Neural cell (in vitro differentiated cells): ENCODE data around the gene GNG2. TPM values are rescaled to one million over a fixed set of nuclear protein-coding genes. Genes with fewer than 3 reads are reported as not detected.

ENCODE experiments used
- H2AFZ ChIP-seq: fragments of 200-600, 300-800 bp; sonication (generic), shearing (Covaris generic); 2 replicates; pipeline ENCODE4 v1.6.0; 2014; ENCODE audit warnings: low read depth, mild to moderate bottlenecking, antibody characterized with exemption, low read length, moderate library complexity
- H3F3A ChIP-seq: fragments of 200-600 bp; shearing (Covaris generic); 2 replicates; pipeline ENCODE4 v1.6.1; 2016; ENCODE audit warnings: mild to moderate bottlenecking, moderate library complexity, mixed read lengths, antibody characterized with exemption, low read length; ENCODE audit not compliant: insufficient read depth, poor library complexity, severe bottlenecking
- H3K27ac ChIP-seq: fragments of 200-600, 300-800 bp; sonication (generic), shearing (Covaris generic); 2 replicates; pipeline ENCODE4 v1.5.1; 2014; ENCODE audit warnings: mild to moderate bottlenecking, low read length, moderate library complexity
- H3K27me3 ChIP-seq: fragments of 300-800, 200-600 bp; sonication (generic), shearing (Covaris generic); 2 replicates; pipeline ENCODE4 v1.6.0; 2014; ENCODE audit warnings: mild to moderate bottlenecking, low read depth, low read length, moderate library complexity; ENCODE audit not compliant: insufficient read depth
- H3K36me3 ChIP-seq: fragments of 300-800, 200-600 bp; sonication (generic), shearing (Covaris generic); 2 replicates; pipeline ENCODE4 v1.5.1; 2014; ENCODE audit warnings: mild to moderate bottlenecking, antibody characterized with exemption, low read length, moderate library complexity; ENCODE audit not compliant: insufficient read depth
- H3K4me2 ChIP-seq: fragments of 300-800, 200-600 bp; sonication (generic), shearing (Covaris generic); 2 replicates; pipeline ENCODE4 v1.6.0; 2014; ENCODE audit warnings: mild to moderate bottlenecking, low read length
- H3K4me3 ChIP-seq: fragments of 300-800, 200-600 bp; sonication (generic), shearing (Covaris generic); 2 replicates; pipeline ENCODE4 v1.5.1; 2014; ENCODE audit warnings: mild to moderate bottlenecking, low read length, moderate library complexity
- H3K79me2 ChIP-seq: fragments of 200-600 bp; shearing (Covaris generic); replicated peaks from 2 replicates; pipeline ENCODE4 v1.6.0; 2014; ENCODE audit warnings: mild to moderate bottlenecking, low read length, moderate library complexity; ENCODE audit not compliant: insufficient read depth
- H3K9ac ChIP-seq: fragments of 300-800, 200-600 bp; sonication (generic), shearing (Covaris generic); 2 replicates; pipeline ENCODE4 v1.6.1; 2016; ENCODE audit warnings: mild to moderate bottlenecking, low read length, mixed read lengths
- H3K9me2 ChIP-seq: fragments of 200-600 bp; shearing (Covaris generic); 2 replicates; pipeline ENCODE4 v1.6.1; 2016; ENCODE audit warnings: mild to moderate bottlenecking, low read length, mixed read lengths; ENCODE audit not compliant: insufficient read depth
- H3K9me3 ChIP-seq: fragments of 200-600, 300-800 bp; sonication (generic), shearing (Covaris generic); 2 replicates; pipeline ENCODE4 v1.6.1; 2016; ENCODE audit warnings: mild to moderate bottlenecking, mixed run types, low read length, moderate library complexity, mixed read lengths
- H4K20me1 ChIP-seq: fragments of 200-600 bp; shearing (Covaris generic); 2 replicates; pipeline ENCODE4 v1.6.1; 2016; ENCODE audit warnings: mild to moderate bottlenecking, mixed run types; ENCODE audit not compliant: insufficient read depth
- EP300 ChIP-seq: fragments of 450-650 bp; conservative IDR thresholded peaks from 2 replicates; pipeline ENCODE4 v1.6.1; 2014; ENCODE audit warnings: antibody characterized with exemption, mild to moderate bottlenecking, moderate library complexity; ENCODE audit not compliant: poor library complexity, severe bottlenecking
- EZH2 ChIP-seq: fragments of 200-600, 300-800 bp; shearing (Covaris generic), sonication (generic); IDR thresholded peaks from 2 replicates; pipeline ENCODE4 v1.6.1; 2014; ENCODE audit warnings: antibody characterized with exemption, low read length, borderline replicate concordance, mild to moderate bottlenecking; ENCODE audit not compliant: insufficient read depth, poor library complexity, severe bottlenecking
- MXI1 ChIP-seq: fragments of 450-650 bp; conservative IDR thresholded peaks from 2 replicates; pipeline ENCODE4 v1.6.1; 2014; ENCODE audit warnings: antibody characterized with exemption, mild to moderate bottlenecking; ENCODE audit not compliant: poor library complexity, severe bottlenecking
- POLR2AphosphoS5 ChIP-seq: IDR thresholded peaks from 2 replicates; pipeline ENCODE4 v1.6.1; 2012
- RAD21 ChIP-seq: fragments of 450-650 bp; conservative IDR thresholded peaks from 2 replicates; pipeline ENCODE4 v1.6.1; 2014; ENCODE audit warnings: antibody characterized with exemption, mild to moderate bottlenecking, moderate library complexity
- SMC3 ChIP-seq: fragments of 450-650 bp; conservative IDR thresholded peaks from 2 replicates; pipeline ENCODE4 v1.6.1; 2014; ENCODE audit warnings: antibody characterized with exemption, mild to moderate bottlenecking, moderate library complexity; ENCODE audit not compliant: poor library complexity
- TAF1 ChIP-seq: IDR thresholded peaks from 2 replicates; pipeline ENCODE4 v1.6.1; 2012; ENCODE audit warnings: low read depth
- polyA plus RNA-seq: library from polyadenylated mRNA; depleted of rRNA; stranded (reverse); fragments of >200 nt; gene quantifications from 2 replicates; pipeline ENCODE4 v1.2.3, GENCODE V29; 2014
- TF ChIP-seq, protein P1 (sequence below): fragments of 450-650 bp; IDR thresholded peaks from 2 replicates; pipeline ENCODE4 v1.5.1; 2014; ENCODE audit warnings: antibody characterized with exemption, mild to moderate bottlenecking, moderate library complexity; ENCODE audit not compliant: poor library complexity, severe bottlenecking
- TF ChIP-seq, protein P2 (sequence below): IDR thresholded peaks from 2 replicates; pipeline ENCODE4 v1.6.1; 2012; ENCODE audit warnings: borderline replicate concordance

The GNG2 gene
- polyA plus RNA-seq, 1 donor from 2014 or later = 515 TPM

DNA sequence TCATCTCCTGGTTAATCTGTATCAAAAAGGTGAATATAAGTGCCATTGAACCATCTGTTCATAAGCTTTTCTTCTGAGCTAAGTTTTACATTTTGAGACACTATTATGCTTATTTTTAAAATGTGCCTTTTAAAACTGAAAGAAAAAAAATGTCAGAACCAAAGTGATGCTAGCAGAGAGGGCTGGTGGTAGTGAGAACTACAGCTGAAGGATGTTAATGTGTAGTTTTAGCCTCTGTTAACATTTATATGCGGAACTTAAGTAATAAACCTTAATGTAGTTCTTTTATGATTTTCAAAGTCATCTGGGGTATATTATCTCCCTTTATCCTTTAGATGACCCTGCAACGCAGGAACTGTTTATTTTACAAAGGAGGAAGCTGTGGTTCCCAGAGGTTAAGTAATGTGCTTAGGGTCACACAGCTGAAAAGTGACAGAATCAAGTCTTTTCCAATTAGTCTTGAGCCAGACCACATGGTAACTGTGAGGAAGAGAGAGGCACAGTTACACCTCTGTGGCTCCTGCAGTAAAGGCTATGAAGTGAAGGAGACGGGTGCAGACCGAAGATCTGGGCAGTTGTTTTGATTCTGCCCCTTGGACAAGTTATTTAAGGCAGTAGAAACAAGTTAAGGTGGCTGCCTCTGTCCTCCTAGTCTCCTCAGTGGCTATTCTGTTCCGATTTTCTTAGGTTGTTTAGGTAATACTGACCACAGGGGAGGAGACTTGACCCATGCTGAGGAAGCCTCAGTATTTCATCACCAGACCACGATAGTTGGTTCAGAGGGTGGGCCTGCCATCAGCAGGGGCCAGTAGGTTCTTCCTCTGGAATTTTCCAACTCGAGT is 23.9 kb downstream of the GNG2 start:
- Histone ChIP-seq H3K9ac (no peak overlapping the region), H3K4me2 (no peak overlapping the region), H3K27ac (no peak overlapping the region), H3K9me2 (no peaks in the 10 kb centered on the region), H3K79me2 (peaks cover 19% of the 10 kb centered on the region), H3K4me3 (no peak overlapping the region), H2AFZ (no peak overlapping the region), H4K20me1 (peaks cover 6% of the 10 kb centered on the region), H3K36me3 (no peaks in the 10 kb centered on the region), H3K9me3 (no peaks in the 10 kb centered on the region), H3F3A (no peaks in the 10 kb centered on the region), H3K27me3 (no peaks in the 10 kb centered on the region)
- TF ChIP-seq EZH2 = no peak
- no peak for TF ChIP-seq POLR2AphosphoS5
- no peak for TF ChIP-seq MXI1
- no peak for TF ChIP-seq EP300
- TF ChIP-seq, protein P1, sequence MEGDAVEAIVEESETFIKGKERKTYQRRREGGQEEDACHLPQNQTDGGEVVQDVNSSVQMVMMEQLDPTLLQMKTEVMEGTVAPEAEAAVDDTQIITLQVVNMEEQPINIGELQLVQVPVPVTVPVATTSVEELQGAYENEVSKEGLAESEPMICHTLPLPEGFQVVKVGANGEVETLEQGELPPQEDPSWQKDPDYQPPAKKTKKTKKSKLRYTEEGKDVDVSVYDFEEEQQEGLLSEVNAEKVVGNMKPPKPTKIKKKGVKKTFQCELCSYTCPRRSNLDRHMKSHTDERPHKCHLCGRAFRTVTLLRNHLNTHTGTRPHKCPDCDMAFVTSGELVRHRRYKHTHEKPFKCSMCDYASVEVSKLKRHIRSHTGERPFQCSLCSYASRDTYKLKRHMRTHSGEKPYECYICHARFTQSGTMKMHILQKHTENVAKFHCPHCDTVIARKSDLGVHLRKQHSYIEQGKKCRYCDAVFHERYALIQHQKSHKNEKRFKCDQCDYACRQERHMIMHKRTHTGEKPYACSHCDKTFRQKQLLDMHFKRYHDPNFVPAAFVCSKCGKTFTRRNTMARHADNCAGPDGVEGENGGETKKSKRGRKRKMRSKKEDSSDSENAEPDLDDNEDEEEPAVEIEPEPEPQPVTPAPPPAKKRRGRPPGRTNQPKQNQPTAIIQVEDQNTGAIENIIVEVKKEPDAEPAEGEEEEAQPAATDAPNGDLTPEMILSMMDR = no peak
- no peak for TF ChIP-seq TAF1
- TF ChIP-seq, protein P2, sequence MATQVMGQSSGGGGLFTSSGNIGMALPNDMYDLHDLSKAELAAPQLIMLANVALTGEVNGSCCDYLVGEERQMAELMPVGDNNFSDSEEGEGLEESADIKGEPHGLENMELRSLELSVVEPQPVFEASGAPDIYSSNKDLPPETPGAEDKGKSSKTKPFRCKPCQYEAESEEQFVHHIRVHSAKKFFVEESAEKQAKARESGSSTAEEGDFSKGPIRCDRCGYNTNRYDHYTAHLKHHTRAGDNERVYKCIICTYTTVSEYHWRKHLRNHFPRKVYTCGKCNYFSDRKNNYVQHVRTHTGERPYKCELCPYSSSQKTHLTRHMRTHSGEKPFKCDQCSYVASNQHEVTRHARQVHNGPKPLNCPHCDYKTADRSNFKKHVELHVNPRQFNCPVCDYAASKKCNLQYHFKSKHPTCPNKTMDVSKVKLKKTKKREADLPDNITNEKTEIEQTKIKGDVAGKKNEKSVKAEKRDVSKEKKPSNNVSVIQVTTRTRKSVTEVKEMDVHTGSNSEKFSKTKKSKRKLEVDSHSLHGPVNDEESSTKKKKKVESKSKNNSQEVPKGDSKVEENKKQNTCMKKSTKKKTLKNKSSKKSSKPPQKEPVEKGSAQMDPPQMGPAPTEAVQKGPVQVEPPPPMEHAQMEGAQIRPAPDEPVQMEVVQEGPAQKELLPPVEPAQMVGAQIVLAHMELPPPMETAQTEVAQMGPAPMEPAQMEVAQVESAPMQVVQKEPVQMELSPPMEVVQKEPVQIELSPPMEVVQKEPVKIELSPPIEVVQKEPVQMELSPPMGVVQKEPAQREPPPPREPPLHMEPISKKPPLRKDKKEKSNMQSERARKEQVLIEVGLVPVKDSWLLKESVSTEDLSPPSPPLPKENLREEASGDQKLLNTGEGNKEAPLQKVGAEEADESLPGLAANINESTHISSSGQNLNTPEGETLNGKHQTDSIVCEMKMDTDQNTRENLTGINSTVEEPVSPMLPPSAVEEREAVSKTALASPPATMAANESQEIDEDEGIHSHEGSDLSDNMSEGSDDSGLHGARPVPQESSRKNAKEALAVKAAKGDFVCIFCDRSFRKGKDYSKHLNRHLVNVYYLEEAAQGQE = no peak
- no peak for TF ChIP-seq RAD21
- no peak for TF ChIP-seq SMC3

DNA sequence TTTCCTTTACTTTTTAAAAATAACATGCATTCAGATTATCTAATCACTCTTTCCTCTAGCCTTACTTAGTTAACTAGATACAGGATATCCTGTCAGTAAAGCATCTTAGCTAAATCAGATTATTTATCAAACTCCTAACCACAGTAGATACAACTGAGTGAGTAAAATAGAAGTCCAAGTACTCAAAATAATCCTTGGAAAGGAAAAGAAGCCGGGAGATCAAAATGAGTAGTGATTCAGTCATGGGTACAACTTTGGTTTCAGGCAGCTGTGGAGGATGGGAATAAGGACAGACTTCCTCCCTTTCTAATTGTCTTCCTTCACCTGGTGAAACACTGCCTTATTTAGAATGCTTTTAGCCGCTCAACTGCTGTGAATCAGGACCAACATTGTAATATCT is 29.4 kb downstream of the GNG2 start:
- TF ChIP-seq TAF1 = no peak
- TF ChIP-seq POLR2AphosphoS5 = no peak
- no peak for TF ChIP-seq MXI1
- Histone ChIP-seq H3K9me2 (no peaks in the 10 kb centered on the region), H3F3A (no peaks in the 10 kb centered on the region), H3K9me3 (no peaks in the 10 kb centered on the region), H3K36me3 (no peaks in the 10 kb centered on the region), H3K9ac (no peak overlapping the region), H3K4me2 (no peak overlapping the region), H3K79me2 (peaks cover 18% of the 10 kb centered on the region), H3K4me3 (no peak overlapping the region), H3K27me3 (no peaks in the 10 kb centered on the region), H3K27ac (no peak overlapping the region), H2AFZ (no peak overlapping the region), H4K20me1 (no peaks in the 10 kb centered on the region)
